SK-N-MC (cell line): ENCODE measurements around the gene TBX1.
"Not testable (repeated sequence)": the region's sequence is repeated elsewhere in the genome, so short reads cannot be mapped to it uniquely, and the experiment has no call there.

Experiments
- DNase-seq: peaks from one replicate; pipeline ENCODE4 v3.0.0-alpha.2; 2011; ENCODE audit warnings: low read depth, low spot score
- H3K27ac ChIP-seq: fragments of 200-600 bp; sonication (generic); 2 replicates; pipeline ENCODE4 v1.5.1; 2016; ENCODE audit warnings: mixed run types
- H3K36me3 ChIP-seq: fragments of 200-600 bp; sonication (generic); 2 replicates; pipeline ENCODE4 v1.6.1; 2017; ENCODE audit warnings: antibody characterized with exemption, low read length, mixed read lengths; ENCODE audit not compliant: insufficient read depth
- H3K4me3 ChIP-seq: fragments of 200-600 bp; sonication (generic); 2 replicates; pipeline ENCODE4 v1.5.1; 2016
- H3K9ac ChIP-seq: fragments of 200-600 bp; sonication (generic); 2 replicates; pipeline ENCODE4 v1.8.0; 2017; ENCODE audit warnings: mixed run types, mixed read lengths; ENCODE audit not compliant: insufficient read length
- H3K9me3 ChIP-seq: fragments of 200-600 bp; sonication (generic); 2 replicates; pipeline ENCODE4 v1.6.1; 2017; ENCODE audit warnings: low read depth, mild to moderate bottlenecking, antibody characterized with exemption, low read length, moderate library complexity, mixed read lengths
- EZH2 ChIP-seq: fragments of 200-600 bp; sonication (generic); IDR thresholded peaks from one replicate; pipeline ENCODE4 v1.6.1; 2017; ENCODE audit warnings: antibody characterized with exemption
- FOXP2 ChIP-seq: optimal IDR thresholded peaks from 2 replicates; pipeline ENCODE3; 2011; ENCODE audit warnings: mild to moderate bottlenecking, moderate library complexity; ENCODE audit not compliant: insufficient read depth; ENCODE audit errors: extremely low read length, control extremely low read depth
- POLR2AphosphoS5 ChIP-seq: IDR thresholded peaks from 2 replicates; pipeline ENCODE4 v1.6.1; 2012; ENCODE audit warnings: mild to moderate bottlenecking, low read depth, low read length, borderline replicate concordance

TBX1 gene

GRCh38 chr22:19772673-19773469 lies 12.3 kb downstream of the TBX1 start:
- no peak overlapping the region for H3K9ac ChIP-seq
- DNase-seq, result no peak
- H3K27ac ChIP-seq, result no peak overlapping the region
- H3K36me3 ChIP-seq, result peaks cover 5% of the 10 kb centered on the region; the same call in 1 of the 2 replicates
- TF ChIP-seq POLR2AphosphoS5 (no peak), EZH2 (no peak), FOXP2 (no peak)
- no peaks in the 10 kb centered on the region for H3K9me3 ChIP-seq
- no peak overlapping the region for H3K4me3 ChIP-seq

- TF ChIP-seq FOXP2 (no peak), POLR2AphosphoS5 (no peak), EZH2 (no peak)
- Histone ChIP-seq H3K4me3 (no peak overlapping the region), H3K36me3 (0 out of 2 replicates have a peak, but pooled peaks cover under 1% of the 10 kb centered on the region), H3K9me3 (no peaks in the 10 kb centered on the region), H3K27ac (no peak overlapping the region), H3K9ac (no peak overlapping the region)
- no peak for DNase-seq
Measured at GRCh38 chr22:19773470-19774040, 13.0 kb downstream of the TBX1 start.

GRCh38 chr22:19774628-19775027 lies 14.1 kb downstream of the TBX1 start:
- H3K27ac ChIP-seq, result no peak overlapping the region
- H3K36me3 ChIP-seq, result no peaks in the 10 kb centered on the region
- no peak for DNase-seq
- no peak overlapping the region for H3K9ac ChIP-seq
- H3K4me3 ChIP-seq, result no peak overlapping the region
- H3K9me3 ChIP-seq, result no peaks in the 10 kb centered on the region
- TF ChIP-seq EZH2 (no peak), FOXP2 (no peak), POLR2AphosphoS5 (no peak)

GRCh38 chr22:19775496-19776325 lies 15.1 kb downstream of the TBX1 start:
- TF ChIP-seq EZH2 (no peak), FOXP2 (no peak), POLR2AphosphoS5 (no peak)
- no peak overlapping the region for H3K4me3 ChIP-seq
- no peak overlapping the region for H3K27ac ChIP-seq
- H3K9me3 ChIP-seq, result no peaks in the 10 kb centered on the region
- no peak for DNase-seq
- H3K36me3 ChIP-seq, result no peaks in the 10 kb centered on the region
- no peak overlapping the region for H3K9ac ChIP-seq

- no peak for DNase-seq
- no peak overlapping the region for H3K9ac ChIP-seq
- no peaks in the 10 kb centered on the region for H3K9me3 ChIP-seq
- H3K36me3 ChIP-seq, result no peaks in the 10 kb centered on the region
- TF ChIP-seq FOXP2, result no peak
- TF ChIP-seq EZH2, result no peak
- TF ChIP-seq POLR2AphosphoS5, result no peak
- H3K27ac ChIP-seq, result no peak overlapping the region
- H3K4me3 ChIP-seq, result no peak overlapping the region
Measured at GRCh38 chr22:19776433-19777031, 16.0 kb downstream of the TBX1 start.

- not testable (repeated sequence) for H3K36me3 ChIP-seq, H3K9ac ChIP-seq, H3K4me3 ChIP-seq, H3K9me3 ChIP-seq, H3K27ac ChIP-seq, DNase-seq
Measured at GRCh38 chr22:19777192-19777591, 16.6 kb downstream of the TBX1 start.

GRCh38 chr22:19779011-19779421 lies 18.4 kb downstream of the TBX1 start:
- no peaks in the 10 kb centered on the region; the same call in 1 of the 2 replicates for H3K9me3 ChIP-seq
- no peak overlapping the region for H3K27ac ChIP-seq
- no peak overlapping the region for H3K4me3 ChIP-seq
- TF ChIP-seq EZH2 (no peak), POLR2AphosphoS5 (no peak), FOXP2 (no peak)
- H3K9ac ChIP-seq, result no peak overlapping the region
- no peak for DNase-seq
- H3K36me3 ChIP-seq, result no peaks in the 10 kb centered on the region

GRCh38 chr22:19779685-19780268 lies 19.2 kb downstream of the TBX1 start:
- H3K36me3 ChIP-seq, result no peaks in the 10 kb centered on the region
- no peak overlapping the region for H3K4me3 ChIP-seq
- DNase-seq, result no peak
- no peak overlapping the region for H3K9ac ChIP-seq
- H3K9me3 ChIP-seq, result no peaks in the 10 kb centered on the region; the same call in 1 of the 2 replicates
- no peak overlapping the region for H3K27ac ChIP-seq
- TF ChIP-seq POLR2AphosphoS5, result no peak
- no peak for TF ChIP-seq FOXP2
- no peak for TF ChIP-seq EZH2
